ENCODE measurements around the gene NCR3LG1.

- TF ChIP-seq HNRNPL (IDR thresholded peaks at IDR 0.05; ENCODE audit: low read depth, low read length) (no peak), TBP (optimal IDR thresholded peaks at IDR 0.05; ENCODE audit: low read depth, low read length) (no peak), POLR2A (conservative IDR thresholded peaks at IDR 0.05) (no peak), RAD51 (IDR thresholded peaks at IDR 0.05; ENCODE audit: borderline replicate concordance, low read depth) (no peak)
Observed at GRCh38 chr11:17314232-17314547, 37.4 kb upstream of the NCR3LG1 start.

All from K562 (cell line).